Hepatocyte (in vitro differentiated cells): ENCODE measurements around the gene ADAMTS9.

Source experiments
- CTCF ChIP-seq: fragments of 200-600 bp; sonication (generic); IDR thresholded peaks from 2 replicates; pipeline ENCODE4 v1.5.1; 2016; ENCODE audit warnings: antibody characterized with exemption, mild to moderate bottlenecking; ENCODE audit not compliant: poor library complexity
- EZH2phosphoT487 ChIP-seq: fragments of 200-600 bp; sonication (generic); IDR thresholded peaks from one replicate; pipeline ENCODE4 v1.6.1; 2018; ENCODE audit warnings: antibody characterized with exemption, mild to moderate bottlenecking, low read depth, moderate library complexity; ENCODE audit not compliant: unreplicated experiment, severe bottlenecking

DNA sequence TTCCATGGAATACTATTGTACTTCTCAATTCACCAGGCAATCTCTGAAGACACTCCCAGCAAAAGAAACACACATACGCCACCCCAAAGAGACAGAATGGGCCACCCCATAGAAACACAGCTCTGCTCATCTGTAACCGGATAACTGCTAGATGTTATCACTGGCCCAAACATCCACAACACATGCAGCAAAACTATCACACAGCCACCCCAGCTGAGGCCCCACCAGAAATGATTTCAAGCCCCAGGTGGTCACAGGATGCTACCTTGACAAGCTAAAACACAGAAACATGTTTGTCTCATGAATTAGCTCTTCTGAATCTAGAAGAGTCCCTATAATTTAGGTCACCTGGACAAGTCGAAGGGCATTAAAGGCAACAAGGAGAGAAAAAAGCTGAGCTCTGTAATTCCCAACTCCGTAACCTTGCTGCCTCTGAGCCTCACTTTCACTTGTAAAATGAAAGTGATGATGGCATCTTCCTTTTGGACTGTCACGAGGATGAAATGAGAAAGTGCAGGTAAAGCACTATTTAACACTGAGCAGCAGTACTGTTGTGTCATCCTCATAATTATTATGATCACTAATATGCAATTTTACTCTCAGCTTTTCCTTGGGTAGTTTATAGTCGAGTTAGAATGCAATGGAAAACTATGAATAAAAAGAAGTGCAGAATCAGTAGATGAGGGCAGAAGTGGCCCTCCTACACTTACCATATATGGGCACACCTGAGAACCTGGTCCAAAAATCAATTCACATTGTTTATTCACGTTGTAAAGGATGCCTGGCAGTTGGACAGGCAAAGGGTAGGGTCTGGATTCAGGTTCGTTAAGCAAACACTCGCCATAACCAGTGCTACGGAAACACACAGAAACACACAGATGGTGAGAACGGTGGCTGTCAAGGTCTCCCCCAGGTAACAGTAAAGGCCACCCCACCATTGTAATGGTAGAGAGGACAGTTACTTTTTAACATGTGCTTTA is 38.6 kb downstream of the ADAMTS9 start:
- no peak for TF ChIP-seq CTCF
- no peak for TF ChIP-seq EZH2phosphoT487
